Calu3 (cell line): ENCODE data around the gene RPL28. TPM values are rescaled to one million over a fixed set of nuclear protein-coding genes. Genes with fewer than 3 reads are reported as not detected.

ENCODE experiments used
- BruUV-seq: library from RNA; stranded (reverse); fragments of 400-500 nt; replicated peaks from 2 replicates; lab custom pipeline; 2021; lab: Mats Ljungman, UMichigan
- CTCF ChIA-PET: fragments of 300-600 bp; sonication (Branson Sonifier 250); formaldehyde crosslinking; loops from one replicate; lab custom pipeline; 2022; ENCODE audit warnings: antibody characterized with exemption; lab: Charles Lee
- DNase-seq: peaks from one replicate; pipeline ENCODE4 v3.0.0; 2022
- H3K27ac Mint-ChIP-seq: one replicate; pipeline ENCODE4 v1.8.0; 2022; ENCODE audit warnings: mixed read lengths; ENCODE audit not compliant: unreplicated experiment
- H3K27me3 Mint-ChIP-seq: one replicate; pipeline ENCODE4 v1.8.0; 2022; ENCODE audit warnings: mixed read lengths; ENCODE audit not compliant: unreplicated experiment
- H3K36me3 Mint-ChIP-seq: one replicate; pipeline ENCODE4 v1.8.0; 2022; ENCODE audit warnings: mild to moderate bottlenecking, moderate library complexity, mixed read lengths; ENCODE audit not compliant: insufficient read depth, unreplicated experiment
- H3K4me1 Mint-ChIP-seq: one replicate; pipeline ENCODE4 v1.8.0; 2022; ENCODE audit warnings: mild to moderate bottlenecking, low read depth, mixed read lengths; ENCODE audit not compliant: unreplicated experiment
- H3K4me3 Mint-ChIP-seq: one replicate; pipeline ENCODE4 v1.8.0; 2022; ENCODE audit warnings: mild to moderate bottlenecking, low read depth, moderate library complexity, mixed read lengths; ENCODE audit not compliant: unreplicated experiment
- H3K9me3 Mint-ChIP-seq: one replicate; pipeline ENCODE4 v1.8.0; 2022; ENCODE audit warnings: low read depth, mixed read lengths; ENCODE audit not compliant: unreplicated experiment
- CTCF ChIP-seq: fragments of 200-600 bp; IDR thresholded peaks from one replicate; pipeline ENCODE4 v1.8.0; 2022; ENCODE audit warnings: antibody characterized with exemption; ENCODE audit not compliant: unreplicated experiment
- intact Hi-C: fragments of 100-400 bp; cut with micrococcal nuclease; formaldehyde crosslinking; loops from one replicate; pipeline ENCODE4 v1.10.0; 2022; ENCODE audit not compliant: unreplicated experiment
- total RNA-seq: library from RNA; stranded (reverse); gene quantifications from 2 replicates; pipeline ENCODE4 v1.2.3, GENCODE V29; 2022

The RPL28 gene
- total RNA-seq, 1 experiment from 2014 or later: 1,520 TPM

- Mint-ChIP-seq H3K27ac (no peak overlapping the region), H3K4me1 (peaks cover 22% of the 10 kb centered on the region), H3K27me3 (no peaks in the 10 kb centered on the region), H3K4me3 (no peak overlapping the region), H3K9me3 (no peaks in the 10 kb centered on the region), H3K36me3 (peaks cover 49% of the 10 kb centered on the region)
- DNase-seq: no peak
- TF ChIP-seq CTCF: no peak
- intact Hi-C loops: no loop called here
- CTCF ChIA-PET: no interaction called here
- no TSS peak for BruUV-seq
Observed at GRCh38 chr19:55344444-55344843, 41.3 kb upstream of the RPL28 start.

GRCh38 chr19:55345101-55345817 lies 40.5 kb upstream of the RPL28 start:
- H3K27ac Mint-ChIP-seq: peak overlapping the region; percentile 17
- intact Hi-C loops: no loop called here
- H3K4me1 Mint-ChIP-seq: peaks cover 23% of the 10 kb centered on the region
- H3K9me3 Mint-ChIP-seq: no peaks in the 10 kb centered on the region
- no peak for DNase-seq
- CTCF ChIA-PET: interaction anchor here (0.6 kb wide), 1 partner anchor 17 kb away, joined by 4 read pairs; no protein-coding TSS in a partner anchor
- no peak for TF ChIP-seq CTCF
- no peaks in the 10 kb centered on the region for H3K27me3 Mint-ChIP-seq
- no peak overlapping the region for H3K4me3 Mint-ChIP-seq
- no TSS peak for BruUV-seq
- H3K36me3 Mint-ChIP-seq: peaks cover 41% of the 10 kb centered on the region

DNA sequence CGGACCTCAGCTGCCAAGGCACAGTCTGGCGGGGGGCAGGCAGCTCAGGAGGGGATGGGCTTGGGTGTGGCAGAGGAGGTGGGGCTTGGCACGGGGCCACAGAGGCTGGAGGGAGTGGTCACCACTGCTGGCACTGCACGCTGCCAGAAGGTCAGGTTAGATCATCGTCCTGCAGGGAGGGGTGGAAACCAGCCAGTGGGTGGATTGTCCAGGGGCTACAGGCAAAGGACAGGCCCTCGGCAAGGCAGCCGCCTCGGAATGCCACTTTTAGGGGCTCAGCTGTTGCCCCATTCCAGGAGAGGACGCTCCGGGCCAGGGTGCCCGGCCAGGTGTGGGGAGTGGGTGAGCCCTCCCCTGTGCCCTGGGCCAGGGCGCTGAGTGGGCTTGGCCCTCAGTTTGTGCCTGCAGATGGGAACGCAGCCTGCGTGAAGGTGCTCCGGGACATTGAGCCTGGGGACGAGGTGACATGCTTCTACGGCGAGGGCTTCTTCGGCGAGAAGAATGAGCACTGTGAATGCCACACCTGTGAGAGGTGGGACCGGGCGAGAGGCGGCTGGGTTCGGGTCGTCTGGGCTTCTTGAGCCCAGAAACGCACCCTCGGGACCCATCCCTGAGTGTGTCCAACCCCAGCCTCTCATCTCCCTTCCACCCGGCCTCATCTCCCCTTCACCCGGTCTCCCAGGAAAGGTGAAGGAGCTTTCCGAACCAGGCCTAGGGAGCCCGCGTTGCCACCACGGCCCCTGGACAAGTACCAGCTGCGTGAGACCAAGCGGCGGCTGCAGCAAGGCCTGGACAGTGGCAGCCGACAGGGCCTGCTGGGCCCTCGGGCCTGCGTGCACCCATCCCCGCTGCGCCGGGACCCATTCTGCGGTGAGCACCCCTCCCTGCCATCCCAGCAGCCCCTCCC lies 39.7 kb upstream of the RPL28 start:
- H3K27ac Mint-ChIP-seq: peak overlapping the region; percentile 17

More for the DNA sequence above, 39.7 kb upstream of the RPL28 start:
- Mint-ChIP-seq H3K4me1 (peaks cover 29% of the 10 kb centered on the region), H3K4me3 (no peak overlapping the region), H3K9me3 (no peaks in the 10 kb centered on the region), H3K27me3 (peaks cover 4% of the 10 kb centered on the region), H3K36me3 (peaks cover 37% of the 10 kb centered on the region)
- peak; percentile 74 for DNase-seq
- CTCF ChIA-PET: interaction anchor here (0.7 kb wide), 1 partner anchor 74 kb away, joined by 4 read pairs; no protein-coding TSS in a partner anchor
- TF ChIP-seq CTCF: no peak
- intact Hi-C loops: no loop called here
- no TSS peak for BruUV-seq
